Neural cell (in vitro differentiated cells): ENCODE data around the gene KLHL30. TPM values are rescaled to one million over a fixed set of nuclear protein-coding genes. Genes with fewer than 3 reads are reported as not detected.

Source experiments
- H2AFZ ChIP-seq: fragments of 200-600, 300-800 bp; sonication (generic), shearing (Covaris generic); 2 replicates; pipeline ENCODE4 v1.6.0; 2014; ENCODE audit warnings: low read depth, mild to moderate bottlenecking, antibody characterized with exemption, low read length, moderate library complexity
- H3F3A ChIP-seq: fragments of 200-600 bp; shearing (Covaris generic); 2 replicates; pipeline ENCODE4 v1.6.1; 2016; ENCODE audit warnings: mild to moderate bottlenecking, moderate library complexity, mixed read lengths, antibody characterized with exemption, low read length; ENCODE audit not compliant: insufficient read depth, poor library complexity, severe bottlenecking
- H3K27ac ChIP-seq: fragments of 200-600, 300-800 bp; sonication (generic), shearing (Covaris generic); 2 replicates; pipeline ENCODE4 v1.5.1; 2014; ENCODE audit warnings: mild to moderate bottlenecking, low read length, moderate library complexity
- H3K27me3 ChIP-seq: fragments of 300-800, 200-600 bp; sonication (generic), shearing (Covaris generic); 2 replicates; pipeline ENCODE4 v1.6.0; 2014; ENCODE audit warnings: mild to moderate bottlenecking, low read depth, low read length, moderate library complexity; ENCODE audit not compliant: insufficient read depth
- H3K36me3 ChIP-seq: fragments of 300-800, 200-600 bp; sonication (generic), shearing (Covaris generic); 2 replicates; pipeline ENCODE4 v1.5.1; 2014; ENCODE audit warnings: mild to moderate bottlenecking, antibody characterized with exemption, low read length, moderate library complexity; ENCODE audit not compliant: insufficient read depth
- H3K4me2 ChIP-seq: fragments of 300-800, 200-600 bp; sonication (generic), shearing (Covaris generic); 2 replicates; pipeline ENCODE4 v1.6.0; 2014; ENCODE audit warnings: mild to moderate bottlenecking, low read length
- H3K4me3 ChIP-seq: fragments of 300-800, 200-600 bp; sonication (generic), shearing (Covaris generic); 2 replicates; pipeline ENCODE4 v1.5.1; 2014; ENCODE audit warnings: mild to moderate bottlenecking, low read length, moderate library complexity
- H3K79me2 ChIP-seq: fragments of 200-600 bp; shearing (Covaris generic); replicated peaks from 2 replicates; pipeline ENCODE4 v1.6.0; 2014; ENCODE audit warnings: mild to moderate bottlenecking, low read length, moderate library complexity; ENCODE audit not compliant: insufficient read depth
- H3K9ac ChIP-seq: fragments of 300-800, 200-600 bp; sonication (generic), shearing (Covaris generic); 2 replicates; pipeline ENCODE4 v1.6.1; 2016; ENCODE audit warnings: mild to moderate bottlenecking, low read length, mixed read lengths
- H3K9me2 ChIP-seq: fragments of 200-600 bp; shearing (Covaris generic); 2 replicates; pipeline ENCODE4 v1.6.1; 2016; ENCODE audit warnings: mild to moderate bottlenecking, low read length, mixed read lengths; ENCODE audit not compliant: insufficient read depth
- H3K9me3 ChIP-seq: fragments of 200-600, 300-800 bp; sonication (generic), shearing (Covaris generic); 2 replicates; pipeline ENCODE4 v1.6.1; 2016; ENCODE audit warnings: mild to moderate bottlenecking, mixed run types, low read length, moderate library complexity, mixed read lengths
- H4K20me1 ChIP-seq: fragments of 200-600 bp; shearing (Covaris generic); 2 replicates; pipeline ENCODE4 v1.6.1; 2016; ENCODE audit warnings: mild to moderate bottlenecking, mixed run types; ENCODE audit not compliant: insufficient read depth
- EP300 ChIP-seq: fragments of 450-650 bp; conservative IDR thresholded peaks from 2 replicates; pipeline ENCODE4 v1.6.1; 2014; ENCODE audit warnings: antibody characterized with exemption, mild to moderate bottlenecking, moderate library complexity; ENCODE audit not compliant: poor library complexity, severe bottlenecking
- EZH2 ChIP-seq: fragments of 200-600, 300-800 bp; shearing (Covaris generic), sonication (generic); IDR thresholded peaks from 2 replicates; pipeline ENCODE4 v1.6.1; 2014; ENCODE audit warnings: antibody characterized with exemption, low read length, borderline replicate concordance, mild to moderate bottlenecking; ENCODE audit not compliant: insufficient read depth, poor library complexity, severe bottlenecking
- MXI1 ChIP-seq: fragments of 450-650 bp; conservative IDR thresholded peaks from 2 replicates; pipeline ENCODE4 v1.6.1; 2014; ENCODE audit warnings: antibody characterized with exemption, mild to moderate bottlenecking; ENCODE audit not compliant: poor library complexity, severe bottlenecking
- RAD21 ChIP-seq: fragments of 450-650 bp; conservative IDR thresholded peaks from 2 replicates; pipeline ENCODE4 v1.6.1; 2014; ENCODE audit warnings: antibody characterized with exemption, mild to moderate bottlenecking, moderate library complexity
- SMC3 ChIP-seq: fragments of 450-650 bp; conservative IDR thresholded peaks from 2 replicates; pipeline ENCODE4 v1.6.1; 2014; ENCODE audit warnings: antibody characterized with exemption, mild to moderate bottlenecking, moderate library complexity; ENCODE audit not compliant: poor library complexity
- TAF1 ChIP-seq: IDR thresholded peaks from 2 replicates; pipeline ENCODE4 v1.6.1; 2012; ENCODE audit warnings: low read depth
- polyA plus RNA-seq: library from polyadenylated mRNA; depleted of rRNA; stranded (reverse); fragments of >200 nt; gene quantifications from 2 replicates; pipeline ENCODE4 v1.2.3, GENCODE V29; 2014
- TF ChIP-seq, protein P1 (sequence below): fragments of 450-650 bp; IDR thresholded peaks from 2 replicates; pipeline ENCODE4 v1.5.1; 2014; ENCODE audit warnings: antibody characterized with exemption, mild to moderate bottlenecking, moderate library complexity; ENCODE audit not compliant: poor library complexity, severe bottlenecking
- TF ChIP-seq, protein P2 (sequence below): IDR thresholded peaks from 2 replicates; pipeline ENCODE4 v1.6.1; 2012; ENCODE audit warnings: borderline replicate concordance

The KLHL30 gene
- polyA plus RNA-seq, 1 donor from 2014 or later: not detected

DNA sequence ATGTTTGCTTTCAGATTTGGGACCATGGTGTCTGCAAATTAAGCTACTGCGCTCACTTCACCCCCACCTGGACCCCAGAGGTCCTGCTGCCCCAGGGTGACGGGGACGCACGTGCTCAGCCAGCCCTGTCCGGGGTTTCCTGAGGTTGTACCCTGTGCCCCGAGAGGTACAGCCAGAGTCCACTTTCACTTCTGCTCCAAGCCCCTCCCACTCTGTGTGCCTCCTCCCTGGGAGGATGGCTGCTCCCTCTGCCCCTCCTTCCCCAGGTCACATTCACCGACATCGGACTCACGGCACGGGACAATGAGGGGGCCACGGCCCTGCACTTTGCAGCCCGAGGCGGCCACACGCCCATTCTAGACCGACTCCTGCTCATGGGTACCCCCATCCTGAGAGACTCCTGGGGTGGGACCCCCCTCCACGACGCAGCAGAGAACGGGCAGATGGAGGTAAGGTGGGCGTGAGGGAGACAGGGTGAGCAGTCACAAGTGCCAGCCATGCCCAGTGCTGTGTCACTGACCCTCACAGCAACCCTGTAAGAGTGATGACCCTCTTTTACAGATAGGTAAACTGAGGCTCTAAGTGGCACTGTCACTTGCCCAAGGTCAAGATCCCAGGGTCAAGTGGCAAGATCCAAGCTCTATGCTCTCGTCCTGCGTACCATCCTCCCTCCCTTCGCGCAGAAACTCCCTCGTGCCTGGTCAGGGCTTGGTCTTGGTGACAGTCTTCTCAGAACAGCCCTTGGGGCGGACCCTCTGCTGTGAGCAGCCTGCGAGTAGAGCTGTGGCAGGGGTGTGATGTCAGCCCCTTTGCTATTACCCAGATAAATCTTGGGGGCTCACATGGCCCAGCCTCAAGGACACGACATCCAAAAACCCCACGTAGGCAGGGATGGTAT is 30.7 kb upstream of the KLHL30 start:
- Histone ChIP-seq H3K27ac (no peak overlapping the region), H3K9ac (no peak overlapping the region), H4K20me1 (no peaks in the 10 kb centered on the region), H3K4me3 (no peak overlapping the region), H3K36me3 (no peaks in the 10 kb centered on the region), H2AFZ (no peak overlapping the region), H3K9me2 (no peaks in the 10 kb centered on the region), H3K79me2 (no peaks in the 10 kb centered on the region), H3F3A (no peaks in the 10 kb centered on the region), H3K27me3 (no peaks in the 10 kb centered on the region), H3K4me2 (no peak overlapping the region), H3K9me3 (peaks cover 3% of the 10 kb centered on the region)
- no peak for TF ChIP-seq MXI1
- TF ChIP-seq, protein P1, sequence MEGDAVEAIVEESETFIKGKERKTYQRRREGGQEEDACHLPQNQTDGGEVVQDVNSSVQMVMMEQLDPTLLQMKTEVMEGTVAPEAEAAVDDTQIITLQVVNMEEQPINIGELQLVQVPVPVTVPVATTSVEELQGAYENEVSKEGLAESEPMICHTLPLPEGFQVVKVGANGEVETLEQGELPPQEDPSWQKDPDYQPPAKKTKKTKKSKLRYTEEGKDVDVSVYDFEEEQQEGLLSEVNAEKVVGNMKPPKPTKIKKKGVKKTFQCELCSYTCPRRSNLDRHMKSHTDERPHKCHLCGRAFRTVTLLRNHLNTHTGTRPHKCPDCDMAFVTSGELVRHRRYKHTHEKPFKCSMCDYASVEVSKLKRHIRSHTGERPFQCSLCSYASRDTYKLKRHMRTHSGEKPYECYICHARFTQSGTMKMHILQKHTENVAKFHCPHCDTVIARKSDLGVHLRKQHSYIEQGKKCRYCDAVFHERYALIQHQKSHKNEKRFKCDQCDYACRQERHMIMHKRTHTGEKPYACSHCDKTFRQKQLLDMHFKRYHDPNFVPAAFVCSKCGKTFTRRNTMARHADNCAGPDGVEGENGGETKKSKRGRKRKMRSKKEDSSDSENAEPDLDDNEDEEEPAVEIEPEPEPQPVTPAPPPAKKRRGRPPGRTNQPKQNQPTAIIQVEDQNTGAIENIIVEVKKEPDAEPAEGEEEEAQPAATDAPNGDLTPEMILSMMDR: no peak
- no peak for TF ChIP-seq SMC3
- no peak for TF ChIP-seq RAD21
- no peak for TF ChIP-seq EZH2
- TF ChIP-seq, protein P2, sequence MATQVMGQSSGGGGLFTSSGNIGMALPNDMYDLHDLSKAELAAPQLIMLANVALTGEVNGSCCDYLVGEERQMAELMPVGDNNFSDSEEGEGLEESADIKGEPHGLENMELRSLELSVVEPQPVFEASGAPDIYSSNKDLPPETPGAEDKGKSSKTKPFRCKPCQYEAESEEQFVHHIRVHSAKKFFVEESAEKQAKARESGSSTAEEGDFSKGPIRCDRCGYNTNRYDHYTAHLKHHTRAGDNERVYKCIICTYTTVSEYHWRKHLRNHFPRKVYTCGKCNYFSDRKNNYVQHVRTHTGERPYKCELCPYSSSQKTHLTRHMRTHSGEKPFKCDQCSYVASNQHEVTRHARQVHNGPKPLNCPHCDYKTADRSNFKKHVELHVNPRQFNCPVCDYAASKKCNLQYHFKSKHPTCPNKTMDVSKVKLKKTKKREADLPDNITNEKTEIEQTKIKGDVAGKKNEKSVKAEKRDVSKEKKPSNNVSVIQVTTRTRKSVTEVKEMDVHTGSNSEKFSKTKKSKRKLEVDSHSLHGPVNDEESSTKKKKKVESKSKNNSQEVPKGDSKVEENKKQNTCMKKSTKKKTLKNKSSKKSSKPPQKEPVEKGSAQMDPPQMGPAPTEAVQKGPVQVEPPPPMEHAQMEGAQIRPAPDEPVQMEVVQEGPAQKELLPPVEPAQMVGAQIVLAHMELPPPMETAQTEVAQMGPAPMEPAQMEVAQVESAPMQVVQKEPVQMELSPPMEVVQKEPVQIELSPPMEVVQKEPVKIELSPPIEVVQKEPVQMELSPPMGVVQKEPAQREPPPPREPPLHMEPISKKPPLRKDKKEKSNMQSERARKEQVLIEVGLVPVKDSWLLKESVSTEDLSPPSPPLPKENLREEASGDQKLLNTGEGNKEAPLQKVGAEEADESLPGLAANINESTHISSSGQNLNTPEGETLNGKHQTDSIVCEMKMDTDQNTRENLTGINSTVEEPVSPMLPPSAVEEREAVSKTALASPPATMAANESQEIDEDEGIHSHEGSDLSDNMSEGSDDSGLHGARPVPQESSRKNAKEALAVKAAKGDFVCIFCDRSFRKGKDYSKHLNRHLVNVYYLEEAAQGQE: no peak

DNA sequence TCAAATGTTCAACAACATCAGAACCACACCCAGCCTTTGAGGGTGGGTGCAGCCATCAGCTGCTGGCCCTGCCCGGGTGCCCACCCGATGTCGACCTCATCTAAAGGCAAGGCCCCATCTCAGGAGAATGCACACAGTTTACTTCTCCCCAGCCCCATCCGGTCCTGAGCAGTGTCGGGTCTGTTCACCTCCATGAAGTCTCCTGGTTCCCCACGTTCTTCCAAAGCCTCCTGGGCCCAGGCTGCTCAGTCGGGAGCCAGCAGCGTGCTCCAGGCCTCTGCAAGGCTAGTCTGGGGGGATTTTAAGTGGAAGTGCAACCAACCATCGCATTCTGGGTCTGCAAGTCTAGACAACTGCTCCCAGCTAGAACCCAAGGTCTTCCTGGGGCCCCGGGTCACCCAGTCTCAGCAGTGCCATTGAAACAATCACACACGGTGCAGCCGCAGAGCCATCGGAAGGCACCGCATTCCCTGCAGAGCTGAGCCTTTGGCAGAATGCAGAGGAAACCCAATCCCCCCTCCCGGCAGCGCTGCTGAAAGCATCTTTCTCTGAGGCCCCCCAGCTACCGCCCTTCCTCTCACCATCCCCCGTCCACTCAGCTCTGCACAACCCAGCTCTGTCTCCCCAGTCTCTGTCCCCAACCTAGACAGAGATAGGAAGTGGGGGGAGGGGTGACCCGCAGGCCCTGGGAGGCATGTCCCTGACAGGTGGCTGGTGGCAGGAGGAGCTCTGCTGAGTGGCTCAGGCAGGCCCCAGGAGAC is 29.9 kb upstream of the KLHL30 start:
- no peak overlapping the region for H3K4me2 ChIP-seq
- TF ChIP-seq, protein P1: no peak
- TF ChIP-seq EP300: no peak
- TF ChIP-seq EZH2: no peak
- TF ChIP-seq, protein P2: no peak
- TF ChIP-seq TAF1: no peak
- TF ChIP-seq SMC3: no peak

More for the DNA sequence above, 29.9 kb upstream of the KLHL30 start:
- H3F3A ChIP-seq: no peaks in the 10 kb centered on the region
- no peaks in the 10 kb centered on the region for H3K27me3 ChIP-seq
- no peak overlapping the region for H3K9ac ChIP-seq
- H3K27ac ChIP-seq: no peak overlapping the region
- no peaks in the 10 kb centered on the region for H3K9me2 ChIP-seq
- H2AFZ ChIP-seq: no peak overlapping the region
- H3K79me2 ChIP-seq: no peaks in the 10 kb centered on the region
- H4K20me1 ChIP-seq: no peaks in the 10 kb centered on the region
- peaks cover 3% of the 10 kb centered on the region for H3K9me3 ChIP-seq
- H3K4me3 ChIP-seq: no peak overlapping the region
- H3K36me3 ChIP-seq: no peaks in the 10 kb centered on the region
